ENCODE measurements around the gene AKR1C2. TPM values are rescaled to one million over a fixed set of nuclear protein-coding genes. Genes with fewer than 3 reads are reported as not detected.
"Not testable (repeated sequence)": the region's sequence is repeated elsewhere in the genome, so short reads cannot be mapped to it uniquely, and the experiment has no call there.

AKR1C2 gene
- total and polyA plus RNA-seq, 2 donors (not counting 1 experiment from before 2014, with no cell fraction given) = not detected

DNA sequence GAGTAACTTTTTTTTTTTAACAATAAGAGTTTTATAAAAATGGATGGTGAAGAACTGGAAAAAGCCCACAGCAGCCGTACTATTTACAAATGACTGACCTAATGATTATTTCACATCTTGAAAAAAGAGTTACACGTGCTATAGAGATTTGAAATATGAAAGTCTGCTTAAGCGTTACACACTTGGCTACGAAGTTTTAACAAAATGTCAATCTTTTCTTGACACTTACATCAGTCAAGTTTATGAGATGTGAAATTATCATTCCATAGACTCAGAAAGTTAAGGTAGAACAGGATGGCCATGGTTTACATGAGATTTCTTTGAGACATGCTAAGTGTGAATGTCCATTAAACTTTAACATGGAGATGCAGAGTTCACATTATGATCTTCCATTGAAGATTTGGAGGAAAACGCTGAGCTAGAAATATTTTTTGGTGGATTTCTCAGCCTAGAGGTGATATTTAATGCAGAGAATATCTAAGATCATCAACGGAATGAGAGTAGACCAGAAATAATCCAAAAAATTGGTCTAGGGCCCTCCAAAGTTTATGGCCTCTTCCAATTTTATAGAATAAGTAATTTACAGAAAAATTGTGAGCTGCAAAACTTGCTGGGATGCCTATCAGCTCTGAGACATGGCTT lies 15.5 kb downstream of the AKR1C2 start:
- H3K27ac Mint-ChIP-seq; H3K27me3 ChIP-seq (replicated peaks in 1 of 4; ENCODE audit: control extremely low read depth in 1 of 4, control insufficient read depth in 3 of 4, insufficient read depth in 4 of 4, low read length in 3 of 4); H3K9ac ChIP-seq (ENCODE audit: low read length); H3K27me3 Mint-ChIP-seq; ATAC-seq (ENCODE audit: low read depth); POLR2A ChIA-PET; H3K4me1 Mint-ChIP-seq; CTCF ChIA-PET; H3K9me3 ChIP-seq (ENCODE audit: control extremely low read depth in 1 of 3, control insufficient read depth in 2 of 3, insufficient read depth in 1 of 3, low read length in 2 of 3); H2AFZ ChIP-seq (ENCODE audit: insufficient read depth, low read depth, low read length, poor library complexity, severe bottlenecking); DNase-seq; H3K27ac ChIP-seq (ENCODE audit: low read length in 2 of 2); H3K4me1 ChIP-seq (ENCODE audit: control insufficient read depth in 2 of 2, insufficient read depth in 2 of 2, low read length in 2 of 2); H3K36me3 ChIP-seq (replicated peaks in 1 of 2; ENCODE audit: control extremely low read depth in 1 of 2, control insufficient read depth in 1 of 2, extremely low read depth in 1 of 2, insufficient read depth in 2 of 2, low read length in 1 of 2); H3K4me3 Mint-ChIP-seq; H3K4me2 ChIP-seq (replicated peaks; ENCODE audit: low read depth, low read length, poor library complexity, severe bottlenecking); intact Hi-C loops (cut with micrococcal nuclease); H3K4me3 ChIP-seq (ENCODE audit: control extremely low read depth in 1 of 5, extremely low read depth in 1 of 5, insufficient read depth in 1 of 5, low read depth in 2 of 5, low read length in 4 of 5); H4K20me1 ChIP-seq (ENCODE audit: control insufficient read depth, insufficient read depth, low read length, poor library complexity, severe bottlenecking); H3K79me2 ChIP-seq (ENCODE audit: control insufficient read depth, insufficient read depth, low read length); H3K9me3 Mint-ChIP-seq (ENCODE audit: insufficient read depth): not testable (repeated sequence)
- WGBS (ENCODE audit: insufficient coverage) = 100% methylated on average over 1 of the region's 6 CpGs

- Mint-ChIP-seq H3K4me1 (no peaks in the 10 kb centered on the region), H3K27me3 (peaks cover 4% of the 10 kb centered on the region), H3K4me3 (no peak overlapping the region), H3K27ac (no peak overlapping the region), H3K9me3 (ENCODE audit: insufficient read depth) (no peaks in the 10 kb centered on the region)
- H3K4me2 ChIP-seq (replicated peaks; ENCODE audit: low read depth, low read length, poor library complexity, severe bottlenecking) = no peak overlapping the region
- DNase-seq (no peak), ATAC-seq (ENCODE audit: low read depth) (no peak)
- H2AFZ ChIP-seq (ENCODE audit: insufficient read depth, low read depth, low read length, poor library complexity, severe bottlenecking) = no peak overlapping the region
- intact Hi-C loops (cut with micrococcal nuclease) = no loop called here
- no peak overlapping the region for H3K4me3 ChIP-seq (ENCODE audit: control extremely low read depth in 1 of 5, extremely low read depth in 1 of 5, insufficient read depth in 1 of 5, low read depth in 2 of 5, low read length in 4 of 5)
- WGBS (ENCODE audit: insufficient coverage) = 85% methylated on average over 5 of the region's 7 CpGs
- no peaks in the 10 kb centered on the region for H3K79me2 ChIP-seq (ENCODE audit: control insufficient read depth, insufficient read depth, low read length)
- no peaks in the 10 kb centered on the region for H3K36me3 ChIP-seq (replicated peaks in 1 of 2; ENCODE audit: control extremely low read depth in 1 of 2, control insufficient read depth in 1 of 2, extremely low read depth in 1 of 2, insufficient read depth in 2 of 2, low read length in 1 of 2)
- no peak overlapping the region for H3K9ac ChIP-seq (ENCODE audit: low read length)
- ChIA-PET POLR2A (no interaction called here), CTCF (no interaction called here)
- no peak overlapping the region for H3K27ac ChIP-seq (ENCODE audit: low read length in 2 of 2)
- TF ChIP-seq EZH2 (IDR thresholded peaks at IDR 0.05; ENCODE audit: borderline replicate concordance, insufficient read depth, low read depth, low read length, poor library complexity, severe bottlenecking) = no peak
- H4K20me1 ChIP-seq (ENCODE audit: control insufficient read depth, insufficient read depth, low read length, poor library complexity, severe bottlenecking) = no peaks in the 10 kb centered on the region
- no peaks in the 10 kb centered on the region for H3K4me1 ChIP-seq (ENCODE audit: control insufficient read depth in 2 of 2, insufficient read depth in 2 of 2, low read length in 2 of 2)
- no peaks in the 10 kb centered on the region for H3K9me3 ChIP-seq (ENCODE audit: control extremely low read depth in 1 of 3, control insufficient read depth in 2 of 3, insufficient read depth in 1 of 3, low read length in 2 of 3)
- peaks cover 0 to 5% (median 0%) of the 10 kb centered on the region in 4 experiments for H3K27me3 ChIP-seq (replicated peaks in 1 of 4; ENCODE audit: control extremely low read depth in 1 of 4, control insufficient read depth in 3 of 4, insufficient read depth in 4 of 4, low read length in 3 of 4)
Observed at GRCh38 chr10:4984971-4985594, 18.6 kb downstream of the AKR1C2 start.
